ENCODE results near the gene PDZD11.
"Not testable (repeated sequence)": the region's sequence is repeated elsewhere in the genome, so short reads cannot be mapped to it uniquely, and the experiment has no call there.

PDZD11 gene

GRCh38 chrX:70280573-70280972 lies 9.2 kb downstream of the PDZD11 start:
- ChIA-PET POLR2A (interaction anchor here (3.1 kb wide), 1 partner anchor 9 kb away, joined by 17 read pairs; the partner anchor contains the start of genes KIF4A and PDZD11), CTCF (no interaction called here)
- DNase-seq (ENCODE audit: extremely low spot score): no peak
- no peak for TF ChIP-seq FOXA1 (IDR thresholded peaks at IDR 0.05)
- no peak for TF ChIP-seq HDGF (IDR thresholded peaks at IDR 0.05; ENCODE audit: borderline replicate concordance)
- no peak for TF ChIP-seq TARDBP (IDR thresholded peaks at IDR 0.05)
- no peak for TF ChIP-seq FOXK2 (IDR thresholded peaks at IDR 0.05)
- TF ChIP-seq SP1 (IDR thresholded peaks at IDR 0.05): no peak
- no peak for TF ChIP-seq NFRKB (IDR thresholded peaks at IDR 0.05)

- no peak for DNase-seq (ENCODE audit: extremely low spot score)
- ChIA-PET CTCF (no interaction called here), POLR2A (interaction anchor here (3.1 kb wide), 1 partner anchor 10 kb away, joined by 17 read pairs; the partner anchor contains the start of genes KIF4A and PDZD11)
- TF ChIP-seq PKNOX1 (IDR thresholded peaks at IDR 0.05) (no peak), BHLHE40 (IDR thresholded peaks at IDR 0.05; ENCODE audit: borderline replicate concordance) (no peak), HDGF (IDR thresholded peaks at IDR 0.05; ENCODE audit: borderline replicate concordance) (no peak), LEF1 (IDR thresholded peaks at IDR 0.05; ENCODE audit: borderline replicate concordance) (no peak), ELF4 (IDR thresholded peaks at IDR 0.05) (no peak), NFRKB (IDR thresholded peaks at IDR 0.05) (no peak), ZNF384 (IDR thresholded peaks at IDR 0.05) (no peak), CTBP1 (IDR thresholded peaks at IDR 0.05; ENCODE audit: borderline replicate concordance) (no peak), ARNT (IDR thresholded peaks at IDR 0.05) (no peak)
These were observed 10.6 kb downstream of the PDZD11 start for GRCh38 chrX:70279081-70279480.

GRCh38 chrX:70274029-70274428 lies 15.7 kb downstream of the PDZD11 start:
- POLR2A ChIA-PET: interaction anchor here (2.3 kb wide), 1 partner anchor 16 kb away, joined by 7 read pairs; the partner anchor contains the start of genes KIF4A and PDZD11
- peak; percentile 78 for TF ChIP-seq ZNF384 (IDR thresholded peaks at IDR 0.05)
- not testable (repeated sequence) for DNase-seq (ENCODE audit: extremely low spot score)
- CTCF ChIA-PET: interaction anchor here (1.9 kb wide), 1 partner anchor 11 kb away, joined by 9 read pairs; no protein-coding TSS in a partner anchor

GRCh38 chrX:70268034-70268433 lies 21.7 kb downstream of the PDZD11 start, which contains the start of gene ARR3:
ARR3 (plus strand) TSS chrX:70268334; CDS start chrX:70269386, 1,052 bp downstream.
- CTCF ChIA-PET: no interaction called here
- DNase-seq (ENCODE audit: extremely low spot score): no peak
- no peak for TF ChIP-seq TARDBP (IDR thresholded peaks at IDR 0.05)
- TF ChIP-seq CTBP1 (IDR thresholded peaks at IDR 0.05; ENCODE audit: borderline replicate concordance): no peak
- no peak for TF ChIP-seq L3MBTL2 (conservative IDR thresholded peaks at IDR 0.05)
- no peak for TF ChIP-seq SUZ12 (IDR thresholded peaks at IDR 0.05)
- no peak for TF ChIP-seq ZNF384 (IDR thresholded peaks at IDR 0.05)
- POLR2A ChIA-PET: interaction anchor here (0.6 kb wide), 1 partner anchor 23 kb away, joined by 3 read pairs; no protein-coding TSS in a partner anchor

- CTCF ChIA-PET: no interaction called here
- DNase-seq (ENCODE audit: extremely low spot score): no peak
These were observed 24.9 kb downstream of the PDZD11 start for GRCh38 chrX:70264784-70265183.

GRCh38 chrX:70262952-70263567 lies 26.7 kb downstream of the PDZD11 start:
- POLR2A ChIA-PET: no interaction called here
- DNase-seq (ENCODE audit: extremely low spot score): peak; percentile 62
- CTCF ChIA-PET: interaction anchor here (1.5 kb wide), 1 partner anchor 11 kb away, joined by 9 read pairs; no protein-coding TSS in a partner anchor
- no peak for TF ChIP-seq FOXM1 (IDR thresholded peaks at IDR 0.05; ENCODE audit: borderline replicate concordance)
- TF ChIP-seq FOXA1 (IDR thresholded peaks at IDR 0.05): no peak
- no peak for TF ChIP-seq ELF4 (IDR thresholded peaks at IDR 0.05)

More at GRCh38 chrX:70264784-70265183, 24.9 kb downstream of the PDZD11 start:
- TF ChIP-seq L3MBTL2 (conservative IDR thresholded peaks at IDR 0.05): no peak
- TF ChIP-seq FOXM1 (IDR thresholded peaks at IDR 0.05; ENCODE audit: borderline replicate concordance): no peak
- TF ChIP-seq FOXK2 (IDR thresholded peaks at IDR 0.05): no peak
- no peak for TF ChIP-seq ARNT (IDR thresholded peaks at IDR 0.05)
- no peak for TF ChIP-seq NFRKB (IDR thresholded peaks at IDR 0.05)
- no peak for TF ChIP-seq ELF4 (IDR thresholded peaks at IDR 0.05)
- TF ChIP-seq TARDBP (IDR thresholded peaks at IDR 0.05): no peak
- no peak for TF ChIP-seq BHLHE40 (IDR thresholded peaks at IDR 0.05; ENCODE audit: borderline replicate concordance)
- TF ChIP-seq PKNOX1 (IDR thresholded peaks at IDR 0.05): no peak
- no peak for TF ChIP-seq ZNF384 (IDR thresholded peaks at IDR 0.05)
- TF ChIP-seq LEF1 (IDR thresholded peaks at IDR 0.05; ENCODE audit: borderline replicate concordance): no peak
- TF ChIP-seq CTBP1 (IDR thresholded peaks at IDR 0.05; ENCODE audit: borderline replicate concordance): no peak
- TF ChIP-seq HDGF (IDR thresholded peaks at IDR 0.05; ENCODE audit: borderline replicate concordance): no peak
- TF ChIP-seq SUZ12 (IDR thresholded peaks at IDR 0.05): no peak
- TF ChIP-seq SP1 (IDR thresholded peaks at IDR 0.05): no peak
- TF ChIP-seq FOXA1 (IDR thresholded peaks at IDR 0.05): no peak
- POLR2A ChIA-PET: no interaction called here

GRCh38 chrX:70260104-70260503 lies 29.6 kb downstream of the PDZD11 start, which contains the start of gene P2RY4:
P2RY4 (minus strand) TSS chrX:70260204; CDS start chrX:70259624, 580 bp downstream.
- no peak for DNase-seq (ENCODE audit: extremely low spot score)
- ChIA-PET CTCF (no interaction called here), POLR2A (no interaction called here)
- no peak for TF ChIP-seq FOXM1 (IDR thresholded peaks at IDR 0.05; ENCODE audit: borderline replicate concordance)
- no peak for TF ChIP-seq NFRKB (IDR thresholded peaks at IDR 0.05)
- TF ChIP-seq BHLHE40 (IDR thresholded peaks at IDR 0.05; ENCODE audit: borderline replicate concordance): no peak
- no peak for TF ChIP-seq SP1 (IDR thresholded peaks at IDR 0.05)
- no peak for TF ChIP-seq ZNF384 (IDR thresholded peaks at IDR 0.05)
- TF ChIP-seq PKNOX1 (IDR thresholded peaks at IDR 0.05): no peak
- TF ChIP-seq HDGF (IDR thresholded peaks at IDR 0.05; ENCODE audit: borderline replicate concordance): no peak
- no peak for TF ChIP-seq ARNT (IDR thresholded peaks at IDR 0.05)
- no peak for TF ChIP-seq FOXA1 (IDR thresholded peaks at IDR 0.05)
- no peak for TF ChIP-seq ELF4 (IDR thresholded peaks at IDR 0.05)
- no peak for TF ChIP-seq SUZ12 (IDR thresholded peaks at IDR 0.05)
- TF ChIP-seq LEF1 (IDR thresholded peaks at IDR 0.05; ENCODE audit: borderline replicate concordance): no peak
- TF ChIP-seq L3MBTL2 (conservative IDR thresholded peaks at IDR 0.05): no peak
- TF ChIP-seq TARDBP (IDR thresholded peaks at IDR 0.05): no peak
- TF ChIP-seq CTBP1 (IDR thresholded peaks at IDR 0.05; ENCODE audit: borderline replicate concordance): no peak
- TF ChIP-seq FOXK2 (IDR thresholded peaks at IDR 0.05): no peak
